GM18517 (cell line): ENCODE results near the gene NEUROD4.
"Not testable (repeated sequence)": the region's sequence is repeated elsewhere in the genome, so short reads cannot be mapped to it uniquely, and the experiment has no call there.

Experiments used
- ATAC-seq: cut with Tn5 transposase; IDR thresholded peaks from one replicate; pipeline ENCODE4 v1.9.1; 2021; ENCODE audit warnings: mild to moderate bottlenecking, moderate library complexity; ENCODE audit not compliant: unreplicated experiment

NEUROD4 gene

DNA sequence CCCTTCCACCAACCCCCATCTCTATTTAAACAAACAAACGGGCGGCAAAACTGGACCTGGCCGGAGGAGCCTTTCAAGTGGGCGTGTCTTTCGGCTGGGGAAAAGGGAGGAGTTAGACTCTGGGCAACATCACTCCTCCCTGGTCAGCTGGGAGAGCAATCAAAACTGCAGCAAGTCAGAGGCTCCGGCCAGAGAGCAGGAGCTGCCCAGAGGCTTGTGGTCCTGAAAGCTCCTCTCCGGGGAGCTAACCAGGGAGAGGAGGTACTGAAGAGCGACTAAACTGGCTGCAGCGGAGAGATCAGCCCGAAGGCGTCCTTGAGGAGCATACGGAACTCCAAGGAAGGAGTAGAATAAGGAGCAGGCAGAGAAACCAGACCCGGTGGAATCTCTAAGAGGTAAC, at the start of gene NEUROD4:
Gene NEUROD4 (plus strand): TSS at position 191 of the 400 bp plus-strand sequence. CDS start 6,466 bp downstream, outside the sequence.
- no peak for ATAC-seq

DNA sequence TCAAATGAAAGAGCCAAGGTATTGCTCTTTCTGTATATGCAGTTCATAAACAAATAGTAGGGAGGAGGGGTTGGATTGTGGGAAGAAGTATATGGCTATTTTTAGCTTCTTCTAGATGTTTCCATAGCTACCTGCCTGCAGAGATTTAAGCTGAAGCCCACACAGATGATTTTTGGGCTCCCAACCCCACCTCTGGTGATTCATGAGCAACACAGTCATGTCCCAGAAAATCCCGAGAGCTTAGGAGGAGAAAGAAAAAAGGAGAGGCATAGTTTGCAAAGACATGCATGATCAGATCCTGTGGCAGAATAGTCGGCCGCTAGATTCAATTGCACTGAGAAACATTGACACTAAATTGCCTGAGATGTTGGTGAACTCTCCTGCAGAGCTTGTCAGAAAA, 49.0 kb upstream of the NEUROD4 start:
- no peak for ATAC-seq

- no peak for ATAC-seq
Measured at GRCh38 chr12:54973556-54973955, 46.2 kb upstream of the NEUROD4 start.

DNA sequence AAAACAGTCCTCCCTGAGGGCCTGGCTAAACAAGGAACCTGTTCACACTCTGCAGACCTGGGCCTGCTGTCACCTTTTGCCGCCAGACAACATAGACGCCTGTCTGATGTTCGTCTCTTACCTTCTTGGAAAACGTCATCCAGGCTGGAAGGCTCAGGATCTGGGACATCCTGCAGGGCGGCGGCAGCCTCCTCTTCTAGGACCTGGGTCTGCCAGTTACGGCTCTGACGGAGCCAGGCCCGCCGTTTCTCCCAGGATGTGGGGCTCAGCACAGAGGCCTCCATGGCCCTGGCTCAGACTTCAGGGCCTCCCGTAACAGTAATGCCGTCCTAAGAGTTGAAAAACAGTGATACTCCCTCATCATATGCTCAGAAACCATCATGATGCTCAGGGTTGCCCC, 45.5 kb upstream of the NEUROD4 start:
- no peak for ATAC-seq

DNA sequence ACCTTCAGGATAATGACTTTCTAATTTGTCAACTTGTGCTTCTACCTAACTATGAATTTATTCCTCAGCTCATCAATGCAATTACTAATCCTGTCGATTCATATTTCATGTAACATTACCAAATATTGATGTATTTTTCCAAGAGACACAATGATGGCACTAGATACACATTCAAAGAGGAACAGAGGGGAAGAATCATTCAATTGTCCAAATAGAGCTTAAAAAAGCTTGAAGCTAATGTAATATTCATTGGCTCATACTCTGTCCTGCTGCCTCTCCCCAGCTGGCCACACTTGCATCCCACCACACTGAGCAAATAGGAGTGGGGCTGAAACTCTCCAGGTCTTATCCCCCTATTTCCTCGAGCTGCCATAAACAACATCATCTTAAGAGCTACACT, 44.5 kb upstream of the NEUROD4 start:
- no peak for ATAC-seq

GRCh38 chr12:54975875-54976274, 43.9 kb upstream of the NEUROD4 start:
- no peak for ATAC-seq

DNA sequence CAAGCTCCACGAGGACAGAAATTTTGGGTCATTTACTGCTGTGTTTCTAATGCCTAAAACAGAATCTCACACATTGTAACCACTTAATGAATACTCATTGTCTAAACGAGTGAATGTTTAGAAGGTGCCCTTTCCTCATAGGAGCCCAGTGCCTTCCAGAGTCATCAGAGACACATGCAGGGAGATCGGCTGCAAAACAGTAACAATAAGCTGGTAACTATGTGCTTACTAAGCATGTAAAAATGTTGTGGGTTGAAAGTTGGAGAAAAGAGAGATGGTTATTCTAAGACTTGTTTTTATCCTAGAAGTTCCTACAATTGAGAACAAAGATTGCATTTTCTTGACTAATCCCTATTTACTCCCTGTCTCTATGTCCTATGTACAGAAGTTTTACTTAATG, 42.6 kb upstream of the NEUROD4 start:
- no peak for ATAC-seq

DNA sequence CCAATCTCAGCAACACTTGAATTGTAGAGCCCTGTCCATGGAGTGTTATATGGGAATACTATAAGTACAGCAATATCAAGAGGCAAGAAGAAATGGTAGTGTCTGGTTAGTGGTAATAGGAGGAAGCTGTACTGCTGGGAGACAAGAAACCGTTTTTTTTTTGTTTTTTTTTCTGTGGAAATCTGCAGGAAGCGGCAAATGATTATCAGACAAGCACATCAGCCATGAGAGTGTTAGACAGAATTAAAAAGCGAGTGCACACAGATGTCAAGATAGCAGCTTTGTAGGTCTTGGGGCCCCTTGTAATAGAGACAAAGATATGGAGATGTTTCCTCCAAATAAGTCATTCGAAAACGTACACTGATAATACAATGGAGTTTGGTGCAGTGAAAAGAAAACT, 41.9 kb upstream of the NEUROD4 start:
- ATAC-seq: no peak

DNA sequence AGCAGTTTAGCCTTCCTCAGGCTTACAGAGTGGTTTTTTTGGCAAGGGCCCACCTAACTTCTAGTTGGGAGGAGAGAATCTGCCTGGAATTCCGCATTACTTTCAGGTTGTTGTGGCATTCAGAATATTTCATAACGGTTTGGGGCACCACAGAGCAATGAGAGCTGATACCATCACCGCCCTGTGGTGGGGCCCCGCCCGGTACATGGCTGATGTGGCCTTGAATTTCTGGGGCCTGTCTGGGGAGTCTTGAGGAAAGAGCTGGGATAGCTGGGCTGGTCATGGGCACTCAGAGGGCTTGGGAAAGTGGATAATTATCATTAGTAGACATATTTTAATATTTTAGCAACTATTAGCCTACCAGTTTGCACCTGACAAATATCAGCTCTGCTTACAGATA, 39.4 kb upstream of the NEUROD4 start:
- no peak for ATAC-seq

- no peak for ATAC-seq
Measured at GRCh38 chr12:54981796-54982195, 38.0 kb upstream of the NEUROD4 start.

- no peak for ATAC-seq
Measured at GRCh38 chr12:54983536-54984101, 36.2 kb upstream of the NEUROD4 start.

DNA sequence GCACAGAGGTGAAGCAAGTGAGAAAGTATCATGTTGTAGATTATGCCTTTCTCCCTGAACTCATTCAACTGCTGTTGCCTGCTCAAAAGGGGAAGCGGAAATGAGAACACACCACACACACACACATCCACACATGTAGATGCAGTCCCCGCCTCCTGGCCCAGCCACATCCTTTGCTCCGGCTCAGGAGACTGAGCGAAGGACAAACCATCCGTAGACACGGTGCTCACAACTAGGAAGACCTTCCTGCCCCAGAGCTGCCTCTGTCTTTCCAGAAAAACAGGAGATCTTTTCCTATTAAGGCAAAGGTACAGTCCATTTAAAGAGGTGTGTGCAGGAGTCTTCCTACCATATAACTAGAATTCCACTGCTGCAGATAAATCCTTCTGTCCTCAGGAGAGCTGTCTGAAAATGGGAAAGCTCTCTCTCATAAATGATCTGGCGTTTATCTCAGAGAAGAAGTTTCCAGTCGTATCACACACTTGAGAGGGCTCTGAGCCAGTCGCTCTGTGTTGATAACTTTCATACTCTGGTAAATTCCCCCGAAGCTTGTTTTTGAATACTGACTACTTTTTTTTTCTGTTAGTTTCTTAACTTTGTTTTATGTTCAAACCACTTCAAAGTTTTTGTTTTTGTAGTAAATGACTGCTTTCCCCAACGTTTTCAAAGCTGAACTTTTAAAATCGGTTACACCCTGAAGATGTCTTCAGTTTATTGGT, 35.0 kb upstream of the NEUROD4 start, which contains the start of gene TESPA1:
Gene TESPA1 (minus strand): TSS at position 105 of the 719 bp plus-strand sequence. CDS start 10,200 bp downstream, outside the sequence.
- peak; percentile 95 for ATAC-seq

DNA sequence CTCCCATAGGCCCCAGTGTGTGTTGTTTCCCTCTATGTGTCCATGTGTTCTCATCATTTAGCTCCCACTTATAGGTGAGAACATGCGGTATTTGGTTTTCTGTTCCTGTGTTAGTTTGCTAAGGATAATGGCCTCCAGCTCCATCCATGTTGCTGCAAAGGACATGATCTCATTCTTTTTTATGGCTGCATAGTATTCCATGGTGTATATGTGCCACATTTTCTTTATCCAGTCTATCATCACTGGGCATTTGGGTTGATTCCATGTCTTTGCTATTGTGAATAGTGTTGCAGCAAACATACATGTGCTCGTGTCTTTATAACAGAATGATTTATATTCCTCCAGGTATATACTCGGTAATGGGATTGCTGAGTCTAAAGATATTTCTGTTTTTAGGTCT, 33.0 kb upstream of the NEUROD4 start:
- not testable (repeated sequence) for ATAC-seq

DNA sequence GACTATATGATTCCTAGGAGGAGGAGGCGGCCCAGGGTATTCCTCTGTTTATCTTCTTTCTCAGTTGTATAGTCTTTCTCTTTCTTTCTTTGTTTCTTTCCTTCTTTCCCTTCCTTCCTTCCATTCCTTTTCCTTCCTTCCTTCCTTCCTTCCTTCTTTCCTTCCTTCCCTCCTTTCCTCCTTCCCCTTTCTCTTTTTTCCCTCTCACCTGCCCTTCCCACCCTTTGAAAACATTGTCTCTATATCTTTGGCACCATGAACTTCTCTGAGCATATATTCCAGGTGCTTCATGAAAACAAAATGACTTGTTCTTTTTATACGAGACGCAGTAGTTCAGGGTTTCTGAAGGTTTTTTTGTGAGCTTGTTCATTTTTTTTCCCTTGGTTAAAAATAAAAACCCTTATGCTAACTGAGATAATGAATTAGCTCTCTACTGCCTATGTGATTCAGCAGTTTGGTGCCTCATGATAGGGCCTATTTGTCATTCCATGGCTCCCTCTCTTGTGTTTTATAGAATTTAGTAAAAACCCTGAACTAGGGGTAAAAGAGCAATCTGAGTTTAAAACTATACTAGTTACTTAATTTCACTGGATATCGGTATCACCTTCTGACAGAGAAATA, 32.1 kb upstream of the NEUROD4 start:
- no peak for ATAC-seq

GRCh38 chr12:54988402-54989054, 31.2 kb upstream of the NEUROD4 start:
- no peak for ATAC-seq

DNA sequence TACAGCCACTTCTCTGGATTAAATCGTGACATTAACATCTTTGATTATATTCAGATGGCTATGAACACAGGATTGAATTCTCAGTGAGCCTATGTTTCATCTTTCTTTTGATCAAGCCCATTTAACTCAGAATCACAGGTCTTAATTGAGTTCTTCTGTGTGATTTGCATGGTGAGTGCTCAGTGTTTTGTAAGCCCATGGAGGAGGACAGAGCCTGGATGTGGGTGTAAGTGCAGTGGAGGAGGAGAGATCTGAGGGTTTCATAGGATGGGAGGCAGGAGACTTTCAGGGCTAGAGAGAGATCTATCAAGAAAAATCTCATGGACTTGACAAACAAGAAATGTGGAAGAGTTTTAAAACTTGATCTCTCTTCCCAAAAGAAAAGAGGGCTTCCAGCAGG, 29.9 kb upstream of the NEUROD4 start:
- ATAC-seq: no peak

DNA sequence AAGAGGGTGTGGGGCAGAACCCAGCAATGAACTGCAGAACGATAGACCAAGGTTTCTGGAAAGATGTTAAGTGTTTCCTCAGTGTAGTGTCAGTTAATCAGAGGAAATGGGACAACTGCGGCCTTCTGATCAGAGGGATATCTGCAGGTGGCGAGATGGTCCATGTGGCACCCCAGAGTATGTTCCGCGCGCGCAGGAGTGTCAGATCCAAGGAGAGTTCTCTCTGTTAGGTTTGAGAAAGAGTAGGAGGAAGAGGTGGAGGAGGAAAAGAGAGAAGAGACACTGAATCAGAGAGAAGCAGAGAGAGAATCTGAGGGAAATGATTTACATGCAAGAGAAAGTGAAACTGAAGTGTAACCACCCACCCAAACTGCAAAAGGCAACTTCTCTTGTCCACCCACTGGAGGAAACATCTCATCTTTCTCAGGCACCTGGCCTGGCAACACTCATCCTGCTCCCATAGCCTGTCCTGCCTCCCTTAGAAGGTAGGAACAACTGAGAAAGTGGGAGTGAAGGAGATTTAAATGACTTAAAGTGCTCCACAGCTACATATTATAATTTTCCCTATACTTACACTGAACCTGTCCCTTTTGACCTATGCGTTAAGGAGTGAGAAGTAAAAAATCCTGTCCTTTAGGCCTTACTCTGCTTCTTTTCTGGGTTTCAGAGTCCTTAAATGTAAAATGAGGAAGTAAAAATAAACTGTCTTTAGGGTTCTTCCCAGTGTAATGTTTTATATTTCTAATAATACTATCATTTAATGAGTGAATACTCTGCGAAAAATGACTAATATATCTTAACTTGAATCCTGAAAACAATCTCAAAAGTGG, 28.4 kb upstream of the NEUROD4 start:
- peak; percentile 76 for ATAC-seq

DNA sequence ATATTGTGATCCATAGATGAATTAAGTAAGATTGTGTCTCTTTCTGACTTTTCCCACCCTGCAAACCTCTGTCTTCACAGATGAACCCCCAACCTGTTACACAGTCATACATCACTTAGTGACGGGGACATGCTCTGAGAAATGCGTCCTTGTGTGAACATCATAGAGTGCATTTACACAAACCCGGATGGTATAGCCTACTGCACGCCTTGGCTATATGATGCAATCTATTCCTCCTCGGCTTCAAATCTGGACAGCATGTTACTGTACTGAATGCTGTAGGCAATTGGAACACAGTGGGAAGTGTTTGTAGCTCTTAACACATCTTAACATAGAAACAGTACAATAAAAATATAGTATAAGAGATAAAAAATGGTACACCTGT, 27.8 kb upstream of the NEUROD4 start:
- ATAC-seq: peak; percentile 41

DNA sequence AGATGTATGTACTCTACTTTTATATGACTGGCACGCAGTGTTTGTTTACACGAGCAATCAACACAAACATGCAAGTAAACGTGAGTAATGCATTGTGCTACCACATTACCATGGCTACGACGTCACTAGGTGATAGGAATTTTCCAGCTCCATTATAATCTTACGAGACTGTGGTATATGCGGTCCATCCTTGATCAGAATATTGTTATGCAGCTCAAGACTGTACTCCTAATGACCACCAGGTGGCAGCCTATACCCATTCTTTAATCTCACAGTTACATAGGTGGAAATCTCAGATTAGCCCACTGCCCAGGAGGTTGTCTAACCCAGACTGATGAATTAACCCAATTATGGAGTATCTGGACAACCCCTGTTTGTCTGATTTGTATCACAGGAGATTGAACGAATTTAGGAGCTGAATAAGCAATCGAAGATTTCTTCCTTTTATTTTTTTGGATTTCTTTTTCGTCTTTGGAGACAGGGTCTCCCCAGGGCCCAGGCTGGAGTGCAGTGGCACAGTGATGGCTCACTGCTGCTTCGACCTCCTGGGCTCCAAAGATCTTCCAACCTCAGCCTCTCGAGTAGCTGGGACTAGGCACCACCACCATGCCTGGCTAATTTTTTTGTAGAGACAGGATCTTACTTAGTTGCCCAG, 26.5 kb upstream of the NEUROD4 start:
- ATAC-seq: peak; percentile 48

DNA sequence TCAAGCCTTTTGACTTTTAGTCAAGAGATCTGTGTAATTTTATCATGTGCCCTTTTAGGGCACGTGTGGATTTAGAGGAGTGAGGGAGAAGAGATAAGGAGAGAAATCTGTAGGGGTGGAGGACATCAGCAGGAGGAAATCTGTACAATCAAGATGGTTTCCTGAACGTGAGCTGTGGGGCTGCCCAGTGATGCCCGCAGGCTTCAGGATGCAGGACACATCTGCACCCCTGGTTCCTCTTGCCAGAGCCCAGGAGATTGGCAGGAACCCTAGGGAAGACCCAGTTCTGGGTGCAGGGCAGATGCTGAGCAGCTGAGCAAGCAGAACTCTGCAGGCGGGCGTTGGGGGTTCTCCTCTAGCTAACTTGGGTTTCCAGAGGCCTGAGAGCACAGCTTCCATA, 23.6 kb upstream of the NEUROD4 start:
- no peak for ATAC-seq
